Stimulated activated CD4-positive, alpha-beta T cell treated with anti-CD3 and anti-CD28 coated beads, Interleukin-2, amount 100 ng/mL, for 24 hours (primary cell): ENCODE results near the gene RYR1.
A peak's percentile ranks its signal among the peaks of the same experiment; 100 is the strongest.
"Not testable (repeated sequence)": the region's sequence is repeated elsewhere in the genome, so short reads cannot be mapped to it uniquely, and the experiment has no call there.

Source experiments
- DNase-seq, 2 donors: peaks; one replicate each; pipeline ENCODE4 v3.0.0-alpha.2; 2020

RYR1 gene

GRCh38 chr19:38463365-38463764 lies 29.9 kb downstream of the RYR1 start:
- DNase-seq = no peak

- DNase-seq = no peak
Observed at GRCh38 chr19:38464421-38465082, 31.1 kb downstream of the RYR1 start.

- DNase-seq = no peak
Observed at GRCh38 chr19:38466050-38466449, 32.6 kb downstream of the RYR1 start.

DNA sequence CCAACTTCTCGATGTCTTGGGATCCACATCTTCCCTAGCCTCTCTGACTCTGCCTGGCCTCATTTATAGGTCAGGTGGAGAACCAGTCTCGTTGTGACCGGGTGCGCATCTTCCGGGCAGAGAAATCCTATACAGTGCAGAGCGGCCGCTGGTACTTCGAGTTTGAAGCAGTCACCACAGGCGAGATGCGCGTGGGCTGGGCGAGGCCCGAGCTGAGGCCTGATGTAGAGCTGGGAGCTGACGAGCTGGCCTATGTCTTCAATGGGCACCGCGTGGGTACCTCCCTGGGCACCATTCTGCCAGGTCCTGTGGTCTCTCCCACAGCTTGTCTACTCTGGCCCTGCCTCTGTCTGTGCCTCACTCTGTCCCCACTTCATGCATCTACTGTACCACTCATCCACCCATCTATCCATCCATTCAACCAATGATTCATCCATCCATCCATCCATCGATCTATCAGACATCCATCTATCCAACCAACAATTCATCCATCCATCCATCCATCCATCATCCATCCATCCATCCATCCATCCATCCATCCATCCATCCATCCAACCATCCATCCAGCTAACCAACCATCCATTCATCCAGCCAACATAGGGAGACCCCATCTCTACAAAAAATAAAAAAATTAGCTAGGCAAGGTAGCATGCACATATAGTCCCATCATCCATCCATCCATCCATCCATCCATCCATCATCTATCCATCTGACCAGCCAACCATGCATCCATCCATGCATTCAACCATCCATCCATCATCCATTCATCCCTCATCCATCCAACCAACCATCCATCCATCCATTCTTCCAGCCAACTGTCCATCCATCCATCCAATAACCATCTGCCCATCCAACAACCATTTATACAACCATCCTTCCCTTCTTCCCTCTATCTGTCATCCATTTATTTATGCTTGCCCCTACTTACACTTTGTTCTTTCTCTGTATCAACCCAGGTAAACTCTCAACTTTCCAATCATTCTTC lies 34.3 kb downstream of the RYR1 start:
- no peak for DNase-seq

DNA sequence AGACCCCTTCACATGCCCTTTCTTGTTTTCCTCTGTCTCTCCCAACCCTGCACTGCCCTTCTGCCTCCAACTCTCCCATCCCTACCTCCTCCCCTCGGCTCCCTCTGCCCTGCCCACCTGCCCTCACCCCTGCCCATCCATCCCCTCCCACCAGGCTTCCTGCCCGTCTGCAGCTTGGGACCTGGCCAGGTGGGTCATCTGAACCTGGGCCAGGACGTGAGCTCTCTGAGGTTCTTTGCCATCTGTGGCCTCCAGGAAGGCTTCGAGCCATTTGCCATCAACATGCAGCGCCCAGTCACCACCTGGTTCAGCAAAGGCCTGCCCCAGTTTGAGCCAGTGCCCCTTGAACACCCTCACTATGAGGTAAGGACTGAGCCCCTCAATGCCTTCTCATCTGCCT lies 35.7 kb downstream of the RYR1 start:
- DNase-seq = no peak

DNA sequence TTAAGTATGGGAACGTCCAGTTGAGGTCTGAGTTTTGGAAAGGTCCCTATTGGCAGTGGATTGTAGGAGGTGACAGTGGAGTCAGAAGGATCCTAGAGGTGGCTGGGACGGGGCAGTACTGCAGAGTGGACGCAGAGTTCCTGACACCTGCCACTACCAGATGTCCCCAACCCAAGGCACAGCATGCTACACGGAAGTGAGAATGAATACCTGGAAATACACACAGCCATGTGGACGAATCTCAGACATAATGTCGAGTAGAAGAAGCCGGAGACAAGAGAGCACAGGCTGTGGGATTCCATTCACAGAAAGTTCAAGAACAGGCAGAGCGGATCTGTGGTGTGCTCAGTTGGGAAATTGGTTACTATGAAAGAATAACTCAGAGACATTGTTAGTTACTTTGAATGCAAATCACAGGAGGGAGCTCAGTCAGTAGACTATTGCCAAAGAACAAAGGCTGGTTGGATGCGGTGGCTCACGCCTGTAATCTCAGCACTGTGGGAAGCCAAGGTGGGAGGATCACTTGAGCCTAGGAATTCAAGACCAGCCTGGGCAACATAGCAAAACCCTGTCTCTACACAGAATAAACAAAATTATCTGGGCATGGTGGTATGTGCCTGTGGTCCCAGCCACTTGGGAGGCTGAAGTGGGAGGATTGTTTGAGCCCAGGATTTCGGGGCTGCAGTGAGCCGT lies 37.4 kb downstream of the RYR1 start:
- DNase-seq = no peak

- DNase-seq = not testable (repeated sequence)
Observed at GRCh38 chr19:38472725-38473124, 39.2 kb downstream of the RYR1 start.

DNA sequence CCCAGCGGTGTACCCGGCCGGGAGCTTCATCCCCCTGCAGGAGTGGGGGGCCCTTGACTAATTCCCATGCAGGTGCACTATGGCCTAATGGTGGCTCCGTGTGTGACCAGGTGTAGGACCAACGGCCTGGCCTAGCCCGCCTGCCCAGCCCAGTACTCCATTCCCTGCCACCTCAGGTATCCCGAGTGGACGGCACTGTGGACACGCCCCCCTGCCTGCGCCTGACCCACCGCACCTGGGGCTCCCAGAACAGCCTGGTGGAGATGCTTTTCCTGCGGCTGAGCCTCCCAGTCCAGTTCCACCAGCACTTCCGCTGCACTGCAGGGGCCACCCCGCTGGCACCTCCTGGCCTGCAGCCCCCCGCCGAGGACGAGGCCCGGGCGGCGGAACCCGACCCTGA lies 39.7 kb downstream of the RYR1 start:
- DNase-seq = no peak

- DNase-seq = no peak
Observed at GRCh38 chr19:38475176-38475575, 41.7 kb downstream of the RYR1 start.

- DNase-seq = peak in 1 of 2 donors; percentile 5
Observed at GRCh38 chr19:38478273-38478971, 44.9 kb downstream of the RYR1 start.

DNA sequence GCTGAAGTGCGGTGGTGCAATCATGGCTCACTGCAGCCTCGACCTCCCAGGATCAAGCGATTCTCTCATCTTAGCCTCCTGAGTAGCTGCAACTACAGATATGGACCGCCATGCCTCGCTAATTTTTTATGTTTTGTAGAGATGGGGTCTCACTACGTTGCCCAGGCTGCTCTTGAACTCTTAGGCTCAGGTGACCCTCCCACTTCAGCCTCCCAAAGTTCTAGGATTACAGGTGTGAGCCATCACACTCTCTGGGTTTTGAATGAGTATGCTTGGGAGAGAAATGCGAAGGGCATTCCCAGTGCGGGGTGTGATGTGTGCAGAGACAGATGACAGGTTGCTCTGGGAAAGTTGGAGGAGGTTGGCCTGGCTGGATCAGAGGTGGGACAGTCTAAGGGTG lies 49.0 kb downstream of the RYR1 start:
- no peak for DNase-seq

DNA sequence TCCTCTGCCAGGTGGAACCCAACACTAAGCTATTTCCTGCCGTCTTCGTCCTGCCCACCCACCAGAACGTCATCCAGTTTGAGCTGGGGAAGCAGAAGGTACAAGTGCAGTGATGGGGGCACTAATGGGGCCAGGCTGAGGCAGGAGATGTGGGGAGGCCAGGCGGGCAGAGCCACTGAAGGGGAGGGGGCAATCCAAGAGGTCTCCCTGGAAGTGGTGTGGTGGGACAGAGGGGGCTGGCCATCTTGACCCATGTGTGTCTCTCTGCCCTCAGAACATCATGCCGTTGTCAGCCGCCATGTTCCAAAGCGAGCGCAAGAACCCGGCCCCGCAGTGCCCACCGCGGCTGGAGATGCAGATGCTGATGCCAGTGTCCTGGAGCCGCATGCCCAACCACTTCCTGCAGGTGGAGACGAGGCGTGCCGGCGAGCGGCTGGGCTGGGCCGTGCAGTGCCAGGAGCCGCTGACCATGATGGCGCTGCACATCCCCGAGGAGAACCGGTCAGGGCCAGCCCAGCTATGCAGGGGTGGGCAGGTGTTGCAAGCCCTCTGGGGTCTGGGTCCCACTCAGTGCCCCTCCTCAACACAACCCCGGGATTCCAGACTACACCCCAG lies 49.6 kb downstream of the RYR1 start:
- no peak for DNase-seq

GRCh38 chr19:38484747-38485146 lies 51.3 kb downstream of the RYR1 start:
- no peak for DNase-seq

- DNase-seq = no peak
Observed at GRCh38 chr19:38485541-38486285, 52.2 kb downstream of the RYR1 start.

- no peak for DNase-seq
Observed at GRCh38 chr19:38486731-38487336, 53.3 kb downstream of the RYR1 start.

GRCh38 chr19:38488096-38488495 lies 54.6 kb downstream of the RYR1 start:
- no peak for DNase-seq

DNA sequence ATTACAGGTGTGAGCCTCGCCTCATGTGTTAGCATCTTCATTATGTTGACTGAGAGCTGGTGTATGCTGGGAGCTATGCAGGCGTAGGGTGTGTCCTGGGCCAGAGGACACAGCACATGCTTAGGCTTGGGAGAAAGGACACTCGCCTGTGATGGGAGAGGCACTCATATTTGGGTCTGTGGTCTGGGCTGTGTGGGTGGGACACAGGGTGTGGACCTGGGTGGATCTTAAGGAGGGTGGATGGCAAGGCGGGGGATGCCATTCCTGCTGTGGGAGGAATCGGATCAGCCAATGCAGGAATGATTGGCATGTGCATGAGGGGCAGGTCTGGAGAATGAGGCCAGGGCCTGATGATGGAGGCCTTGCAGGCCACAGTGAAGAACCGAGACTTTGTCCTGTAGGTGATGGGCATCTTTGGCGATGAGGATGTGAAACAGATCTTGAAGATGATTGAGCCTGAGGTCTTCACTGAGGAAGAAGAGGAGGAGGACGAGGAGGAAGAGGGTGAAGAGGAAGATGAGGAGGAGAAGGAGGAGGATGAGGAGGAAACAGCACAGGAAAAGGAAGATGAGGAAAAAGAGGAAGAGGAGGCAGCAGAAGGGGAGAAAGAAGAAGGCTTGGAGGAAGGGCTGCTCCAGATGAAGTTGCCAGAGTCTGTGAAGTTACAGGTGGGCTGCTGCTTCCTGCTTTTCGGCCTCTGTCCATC lies 55.4 kb downstream of the RYR1 start:
- DNase-seq = no peak

- DNase-seq = no peak
Observed at GRCh38 chr19:38490861-38491260, 57.4 kb downstream of the RYR1 start.

DNA sequence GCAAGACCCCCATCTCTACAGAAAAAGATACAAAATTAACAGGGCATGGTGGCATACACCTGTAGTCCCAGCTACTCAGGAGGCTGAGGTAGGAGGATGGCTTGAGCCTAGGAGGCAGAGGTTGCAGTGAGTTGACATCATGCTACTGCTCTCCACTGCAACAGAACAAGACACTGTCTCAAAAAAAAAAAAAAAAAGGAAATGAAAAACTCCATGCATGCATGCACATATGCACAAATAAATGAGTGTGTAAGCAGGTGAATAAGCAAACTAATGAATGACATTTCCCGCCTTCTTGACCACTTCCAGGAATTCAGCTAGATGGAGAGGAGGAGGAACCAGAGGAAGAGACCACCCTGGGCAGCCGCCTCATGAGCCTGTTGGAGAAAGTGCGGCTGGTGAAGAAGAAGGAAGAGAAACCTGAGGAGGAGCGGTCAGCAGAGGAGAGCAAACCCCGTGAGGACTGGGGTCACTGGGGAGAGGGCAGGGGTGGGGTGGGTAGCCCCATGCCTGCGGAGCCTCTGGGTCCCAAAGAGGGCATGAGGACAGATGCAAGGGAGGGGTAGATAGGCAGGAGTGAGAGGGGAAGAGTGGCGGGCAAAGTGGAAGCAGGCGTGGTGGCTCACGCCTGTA lies 58.8 kb downstream of the RYR1 start:
- DNase-seq = no peak

DNA sequence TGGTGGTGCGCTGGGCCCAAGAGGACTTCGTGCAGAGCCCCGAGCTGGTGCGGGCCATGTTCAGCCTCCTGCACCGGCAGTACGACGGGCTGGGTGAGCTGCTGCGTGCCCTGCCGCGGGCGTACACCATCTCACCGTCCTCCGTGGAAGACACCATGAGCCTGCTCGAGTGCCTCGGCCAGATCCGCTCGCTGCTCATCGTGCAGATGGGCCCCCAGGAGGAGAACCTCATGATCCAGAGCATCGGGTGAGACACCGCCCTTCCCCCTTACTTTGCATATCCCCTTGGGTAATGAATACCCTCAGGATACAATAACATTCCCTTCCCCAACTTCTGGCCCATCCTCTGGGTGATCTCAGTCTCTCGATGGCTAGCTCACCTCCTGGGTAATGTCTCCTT lies 60.9 kb downstream of the RYR1 start:
- DNase-seq = no peak
